Measurements from ENCODE around the gene KLHL35.

DNA sequence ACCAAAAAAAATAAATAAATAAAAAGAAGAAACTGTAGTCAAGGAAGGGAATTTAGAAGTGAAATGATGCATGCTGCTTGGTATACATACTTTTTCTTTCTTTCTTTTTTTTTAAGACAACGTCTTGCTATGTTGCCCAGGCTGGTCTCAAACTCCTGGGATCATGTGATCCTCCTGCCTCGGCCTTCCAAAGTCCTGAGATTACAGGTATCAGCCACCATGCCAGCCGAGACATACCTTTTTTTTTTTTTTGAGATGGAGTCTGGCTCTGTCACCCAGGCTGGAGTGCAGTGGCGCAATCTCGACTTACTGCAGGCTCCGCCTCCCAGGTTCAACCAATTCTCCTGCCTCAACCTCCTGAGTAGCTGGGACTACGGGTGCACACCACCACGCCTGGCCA is 59.8 kb downstream of the KLHL35 start:
- TF ChIP-seq, protein P1, sequence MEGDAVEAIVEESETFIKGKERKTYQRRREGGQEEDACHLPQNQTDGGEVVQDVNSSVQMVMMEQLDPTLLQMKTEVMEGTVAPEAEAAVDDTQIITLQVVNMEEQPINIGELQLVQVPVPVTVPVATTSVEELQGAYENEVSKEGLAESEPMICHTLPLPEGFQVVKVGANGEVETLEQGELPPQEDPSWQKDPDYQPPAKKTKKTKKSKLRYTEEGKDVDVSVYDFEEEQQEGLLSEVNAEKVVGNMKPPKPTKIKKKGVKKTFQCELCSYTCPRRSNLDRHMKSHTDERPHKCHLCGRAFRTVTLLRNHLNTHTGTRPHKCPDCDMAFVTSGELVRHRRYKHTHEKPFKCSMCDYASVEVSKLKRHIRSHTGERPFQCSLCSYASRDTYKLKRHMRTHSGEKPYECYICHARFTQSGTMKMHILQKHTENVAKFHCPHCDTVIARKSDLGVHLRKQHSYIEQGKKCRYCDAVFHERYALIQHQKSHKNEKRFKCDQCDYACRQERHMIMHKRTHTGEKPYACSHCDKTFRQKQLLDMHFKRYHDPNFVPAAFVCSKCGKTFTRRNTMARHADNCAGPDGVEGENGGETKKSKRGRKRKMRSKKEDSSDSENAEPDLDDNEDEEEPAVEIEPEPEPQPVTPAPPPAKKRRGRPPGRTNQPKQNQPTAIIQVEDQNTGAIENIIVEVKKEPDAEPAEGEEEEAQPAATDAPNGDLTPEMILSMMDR (IDR thresholded peaks at IDR 0.05): no peak
- no peak for TF ChIP-seq POLR2A (IDR thresholded peaks at IDR 0.05)
